ENCODE measurements around the gene CLN6.

- TF ChIP-seq CTCF (IDR thresholded peaks at IDR 0.05; ENCODE audit: low read depth, low read length): no peak
- no peak for TF ChIP-seq POLR2A (IDR thresholded peaks at IDR 0.05; ENCODE audit: extremely low read depth, insufficient read length)
- TF ChIP-seq MAX (IDR thresholded peaks at IDR 0.05; ENCODE audit: low read depth, low read length): no peak
- no peak for TF ChIP-seq MYC (IDR thresholded peaks at IDR 0.05; ENCODE audit: low read depth, low read length)
These were observed 550 bp downstream of the CLN6 start for GRCh38 chr15:68228971-68229385.
